AG10803 (cell line): ENCODE measurements around the gene CIROP.

Experiments used
- DNase-seq: peaks from one replicate; pipeline ENCODE4 v3.0.0; 2010; ENCODE audit warnings: low read depth
- H3K4me3 ChIP-seq: 2 replicates; pipeline ENCODE4 v1.5.1; 2011; ENCODE audit warnings: mild to moderate bottlenecking, low read length, control low read depth
- CTCF ChIP-seq: conservative IDR thresholded peaks from 2 replicates; pipeline ENCODE4 v1.5.1; 2011; ENCODE audit warnings: mild to moderate bottlenecking, low read length, control low read depth, inconsistent platforms

CIROP gene

DNA sequence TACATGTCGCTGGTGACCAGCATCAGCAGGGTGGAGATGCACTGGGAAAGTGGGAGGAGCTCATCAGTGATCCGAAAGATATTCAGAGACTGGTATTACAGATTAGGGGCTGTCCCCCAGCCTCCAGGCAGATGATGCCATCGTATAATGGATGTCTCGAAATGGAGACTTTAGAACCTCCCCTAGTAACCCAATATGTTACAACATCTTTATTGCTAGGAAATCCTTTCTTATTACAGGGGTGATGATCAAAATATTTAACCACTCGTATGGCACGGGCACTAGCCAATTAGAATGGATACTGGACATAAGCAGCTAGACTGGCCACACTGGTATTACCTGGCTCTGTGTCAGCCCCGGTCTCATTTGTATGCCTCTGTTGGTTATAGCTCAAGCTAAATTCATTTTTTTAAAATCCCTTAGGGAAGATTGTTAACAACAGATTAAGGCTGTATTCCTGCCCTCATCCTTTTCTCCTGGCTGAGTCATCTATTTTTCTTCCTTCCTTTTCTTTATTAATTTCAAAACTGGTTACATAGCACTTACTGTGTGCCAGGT is 25.0 kb upstream of the CIROP start:
- no peak for TF ChIP-seq CTCF
- H3K4me3 ChIP-seq: no peak overlapping the region

DNA sequence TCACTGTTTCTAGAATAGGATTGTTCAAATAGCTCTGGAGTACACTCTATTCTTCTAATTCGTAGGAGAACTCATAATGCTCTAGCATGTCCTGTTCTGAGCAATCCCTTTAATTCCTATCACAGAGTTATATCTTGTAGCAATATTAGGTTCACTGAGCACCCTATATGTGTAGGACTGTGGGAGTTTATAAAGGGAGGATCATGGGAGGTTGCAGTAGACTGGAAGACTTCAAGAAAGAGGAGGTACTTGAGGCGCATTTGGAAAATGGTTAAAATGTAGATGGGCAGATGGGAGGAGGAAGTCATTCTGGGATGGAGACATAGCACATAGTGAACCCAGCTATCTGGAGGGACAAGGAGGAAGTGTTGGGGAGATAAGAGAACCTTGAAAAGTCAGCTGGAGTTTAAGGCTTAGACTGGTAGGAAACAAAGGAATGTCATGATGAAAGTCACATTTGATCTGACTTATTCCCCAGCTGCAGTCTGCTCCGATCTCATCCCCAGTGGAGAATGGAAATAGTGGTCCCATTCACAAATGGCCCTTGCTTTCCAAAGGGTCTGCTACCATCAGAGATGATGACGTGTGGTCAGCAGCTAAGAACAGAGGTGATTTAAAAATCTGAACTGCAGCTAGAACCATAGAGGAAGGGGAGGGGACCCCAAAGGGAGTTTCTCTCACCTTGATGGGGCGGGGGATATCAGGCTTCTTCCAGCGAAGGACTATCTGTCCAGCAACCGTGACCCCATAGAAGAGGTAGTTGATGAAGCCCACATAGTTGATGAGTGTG is 24.4 kb upstream of the CIROP start:
- TF ChIP-seq CTCF: no peak
- H3K4me3 ChIP-seq: no peak overlapping the region
- no peak for DNase-seq

More for the DNA sequence above, 25.0 kb upstream of the CIROP start:
- DNase-seq: no peak

GRCh38 chr14:23127861-23128260 is 23.1 kb upstream of the CIROP start:
- DNase-seq: no peak
- no peak for TF ChIP-seq CTCF
- H3K4me3 ChIP-seq: no peak overlapping the region

GRCh38 chr14:23126548-23127278 is 21.9 kb upstream of the CIROP start:
- no peak for TF ChIP-seq CTCF
- DNase-seq: no peak
- H3K4me3 ChIP-seq: no peak overlapping the region

GRCh38 chr14:23125933-23126524 is 21.2 kb upstream of the CIROP start:
- DNase-seq: no peak
- TF ChIP-seq CTCF: no peak

GRCh38 chr14:23125011-23125410 is 20.2 kb upstream of the CIROP start:
- DNase-seq: peak; percentile 54
- TF ChIP-seq CTCF: no peak
- H3K4me3 ChIP-seq: no peak overlapping the region

More at GRCh38 chr14:23125933-23126524, 21.2 kb upstream of the CIROP start:
- H3K4me3 ChIP-seq: no peak overlapping the region
